HG03571 (cell line): ENCODE measurements around the gene DENND1A.

ENCODE experiments used
- ATAC-seq: cut with Tn5 transposase; IDR thresholded peaks from one replicate; pipeline ENCODE4 v1.9.1; 2021; ENCODE audit not compliant: unreplicated experiment

The DENND1A gene

DNA sequence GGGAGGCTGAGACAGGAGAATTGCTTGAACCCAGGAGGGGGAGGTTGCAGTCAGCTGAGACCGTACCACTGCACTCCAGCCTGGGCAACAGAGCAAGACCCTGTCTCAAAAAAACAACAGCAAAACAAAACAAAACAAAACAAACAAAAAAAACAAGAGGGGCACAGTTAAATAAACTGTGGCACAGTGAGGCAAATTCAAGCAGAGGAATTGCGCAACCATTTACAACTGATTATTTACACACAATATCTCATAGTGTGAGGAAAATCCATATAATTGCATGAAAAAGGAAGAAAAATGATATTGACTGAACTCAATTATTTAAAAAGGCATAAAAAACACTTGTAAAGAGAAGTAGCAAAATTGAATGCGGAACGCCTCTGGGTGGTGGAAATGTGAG, 412.4 kb downstream of the DENND1A start:
- ATAC-seq: no peak

DNA sequence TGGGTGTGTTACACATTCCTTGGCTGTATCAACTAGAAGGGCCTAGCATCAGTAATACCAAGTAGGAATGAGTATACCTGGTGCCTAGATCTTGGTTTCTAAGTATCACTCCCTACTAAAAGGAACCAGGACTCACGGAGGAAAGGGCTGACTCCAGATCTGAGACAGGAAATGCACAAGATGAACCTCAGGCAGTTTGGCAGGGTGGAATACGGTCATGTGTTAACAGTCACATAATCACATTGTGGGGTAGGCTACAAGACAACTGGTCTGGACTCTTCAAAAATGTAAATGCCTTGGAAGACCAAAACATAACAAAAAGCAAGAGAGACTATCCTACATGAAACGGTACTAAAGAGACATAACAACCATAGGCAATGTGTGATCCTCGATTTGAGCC, 415.2 kb downstream of the DENND1A start:
- ATAC-seq: no peak

DNA sequence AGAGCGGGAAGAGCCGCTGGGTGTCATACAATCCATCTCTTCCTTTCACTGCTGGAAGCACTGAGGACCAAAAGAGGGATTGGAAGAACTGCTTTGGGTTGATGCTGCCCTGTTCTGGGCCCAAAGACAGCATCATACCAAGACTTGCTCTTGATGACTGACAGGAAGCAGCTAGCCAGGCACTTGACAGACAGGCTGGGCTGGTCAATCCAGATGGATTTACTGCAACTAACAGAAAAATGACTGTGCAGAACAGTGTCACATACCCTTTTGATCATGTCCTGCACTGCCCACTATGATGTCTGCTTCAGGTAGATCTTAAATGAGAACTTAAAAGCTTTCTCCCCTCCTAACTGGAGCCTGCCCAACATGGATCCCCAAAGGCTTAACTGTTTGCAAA, 416.4 kb downstream of the DENND1A start:
- no peak for ATAC-seq

DNA sequence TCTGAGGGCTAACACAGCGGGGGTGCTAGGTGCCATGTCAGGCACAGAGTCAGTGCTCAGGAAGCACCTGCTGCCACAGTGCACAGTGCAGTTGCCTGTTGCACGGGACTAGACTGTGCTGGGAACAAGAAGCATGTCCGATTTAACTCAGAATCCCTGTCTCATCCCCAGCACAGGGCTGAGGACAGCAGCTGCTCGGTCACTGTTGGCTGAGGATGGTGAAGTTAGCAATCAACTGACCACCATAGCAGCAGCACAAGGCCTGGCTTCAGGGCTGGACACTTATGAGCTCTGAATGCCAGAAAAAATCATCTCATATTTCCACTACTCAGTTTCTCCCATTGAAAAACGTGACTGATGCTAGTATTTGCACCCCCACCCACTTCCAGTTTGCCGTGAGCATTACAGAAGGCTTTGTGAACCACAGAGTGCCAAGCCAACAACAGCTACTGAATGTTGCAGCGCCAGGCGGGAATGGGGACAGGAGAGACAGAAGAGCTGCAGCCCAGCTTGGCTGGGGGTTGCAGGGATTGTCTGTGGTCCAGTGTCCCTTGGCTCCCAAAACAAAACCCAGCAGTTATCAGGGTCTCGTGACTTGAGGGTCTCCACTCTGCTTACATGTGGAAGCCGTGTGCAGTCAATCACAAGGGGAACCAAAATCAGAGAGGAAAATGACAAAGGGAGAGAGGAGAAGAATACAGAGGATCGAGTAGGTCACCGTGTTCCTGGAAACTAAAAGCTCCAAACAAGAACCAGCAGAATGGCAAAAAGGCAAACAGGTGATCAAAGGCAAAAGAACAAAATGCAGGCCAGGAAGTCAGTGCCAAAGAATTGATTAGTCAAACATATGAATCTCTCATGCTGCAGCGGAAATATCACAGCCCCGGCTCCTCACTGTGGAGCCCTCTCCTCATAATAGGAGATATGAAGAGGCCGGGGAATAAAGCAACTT, 418.3 kb downstream of the DENND1A start:
- no peak for ATAC-seq

DNA sequence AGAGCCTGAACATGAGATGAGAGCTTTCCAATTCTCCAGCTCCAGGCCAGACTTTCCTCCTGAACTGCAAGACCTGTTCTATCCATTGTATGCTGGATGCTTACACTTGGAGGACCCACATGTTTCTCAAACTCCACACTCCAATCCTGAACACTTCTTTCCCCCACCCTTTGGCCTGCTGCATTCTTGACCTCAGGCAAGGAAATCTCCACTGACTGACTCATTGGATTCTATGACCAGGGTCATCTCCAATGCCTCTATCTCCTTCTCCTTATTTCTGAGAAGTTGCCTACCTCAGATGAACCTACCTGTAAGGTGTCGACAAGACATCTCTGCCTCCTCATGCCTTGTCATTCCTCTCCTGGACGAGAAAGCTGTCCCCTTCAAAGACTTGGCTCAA, 420.3 kb downstream of the DENND1A start:
- no peak for ATAC-seq

DNA sequence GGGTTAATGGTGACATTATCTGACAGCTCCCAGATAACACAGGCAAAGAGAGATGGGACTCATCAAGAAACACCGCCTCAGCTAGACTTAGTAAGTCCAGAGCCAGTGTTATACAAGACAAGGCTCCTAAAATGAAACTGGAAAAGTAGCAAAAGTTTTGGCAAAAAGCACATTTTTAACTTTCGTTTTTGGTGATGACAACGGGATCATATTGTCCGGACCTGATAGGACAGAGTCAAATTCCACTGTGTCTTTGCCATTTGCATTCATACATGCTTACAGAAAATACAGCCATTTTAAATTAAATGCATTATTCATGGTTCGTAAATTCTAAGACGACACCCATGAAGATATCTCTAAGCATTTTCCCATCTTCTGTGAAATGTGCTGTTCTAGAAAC, 421.9 kb downstream of the DENND1A start:
- ATAC-seq: no peak

DNA sequence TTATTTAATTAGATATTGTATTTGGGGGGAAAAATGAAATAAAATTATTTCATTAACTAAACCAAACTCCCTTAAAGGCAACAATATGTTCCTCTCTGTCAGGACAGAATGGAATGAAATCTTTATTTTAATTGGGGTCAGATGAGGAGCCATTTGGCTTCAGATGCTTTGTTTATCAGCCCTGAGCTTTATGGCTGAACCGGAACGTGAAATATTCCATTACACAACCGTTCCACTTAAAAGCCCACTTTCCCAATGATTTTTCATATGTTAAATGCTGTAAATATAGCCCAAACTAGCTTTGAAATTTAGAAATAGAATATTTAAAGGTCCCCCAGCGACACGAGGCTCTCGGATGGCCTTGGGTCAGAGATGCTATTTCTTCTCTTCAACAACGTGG, 424.4 kb downstream of the DENND1A start:
- ATAC-seq: no peak

DNA sequence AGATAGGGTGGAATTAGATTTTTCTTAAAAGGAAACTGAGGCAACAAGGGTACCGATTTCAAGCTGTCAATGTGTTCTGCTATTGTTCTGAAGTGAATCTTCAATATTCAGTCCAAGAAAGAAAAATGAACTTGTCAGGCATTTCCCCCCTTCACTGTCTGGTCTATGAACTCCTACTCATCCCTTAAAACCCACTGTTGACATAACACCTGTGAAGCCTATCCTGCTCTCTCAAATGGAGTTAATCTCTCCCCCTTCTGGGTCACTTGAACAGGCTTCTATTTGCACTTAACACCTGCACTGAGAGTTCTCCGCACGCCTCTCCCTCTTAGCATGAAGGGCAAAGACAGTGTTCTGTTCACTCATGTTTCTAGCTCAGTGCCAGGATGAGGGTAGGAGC, 429.6 kb downstream of the DENND1A start:
- no peak for ATAC-seq

DNA sequence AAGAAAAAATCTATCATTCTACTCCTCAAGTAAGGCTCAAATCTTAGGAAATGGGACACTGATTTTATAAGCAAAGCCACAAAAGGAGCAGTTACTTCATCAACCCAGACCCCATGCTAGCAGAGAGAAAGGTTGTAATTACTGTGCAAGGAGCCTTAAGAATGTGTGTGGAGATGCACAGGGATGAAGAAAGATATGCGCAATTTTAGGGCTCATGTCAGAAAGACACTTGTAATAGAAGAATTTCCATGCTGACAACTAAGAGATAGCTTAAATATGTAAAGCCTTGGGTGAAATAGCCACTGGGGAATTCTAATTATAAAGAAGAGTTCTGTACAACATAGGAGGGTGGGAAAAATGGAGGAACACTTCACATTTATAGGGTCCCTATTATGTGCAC, 432.1 kb downstream of the DENND1A start:
- no peak for ATAC-seq

DNA sequence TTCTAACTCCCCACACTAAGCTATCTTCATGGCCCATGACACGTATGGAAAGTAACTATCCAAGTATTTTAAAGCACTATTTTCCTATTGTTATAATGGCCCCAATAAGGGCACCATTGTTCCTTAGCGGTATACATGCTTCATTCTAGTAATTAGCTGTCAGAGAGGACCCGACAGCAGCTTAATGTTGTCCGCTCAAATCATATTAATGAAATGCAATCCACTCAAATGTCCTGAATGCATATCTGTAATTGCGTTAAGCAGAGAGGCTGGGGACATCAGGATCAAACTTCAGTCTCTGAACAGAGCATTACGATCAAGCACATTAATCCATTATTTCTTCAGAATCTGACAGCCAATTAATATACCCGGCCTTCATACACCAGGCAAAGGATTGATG, 434.2 kb downstream of the DENND1A start:
- no peak for ATAC-seq

DNA sequence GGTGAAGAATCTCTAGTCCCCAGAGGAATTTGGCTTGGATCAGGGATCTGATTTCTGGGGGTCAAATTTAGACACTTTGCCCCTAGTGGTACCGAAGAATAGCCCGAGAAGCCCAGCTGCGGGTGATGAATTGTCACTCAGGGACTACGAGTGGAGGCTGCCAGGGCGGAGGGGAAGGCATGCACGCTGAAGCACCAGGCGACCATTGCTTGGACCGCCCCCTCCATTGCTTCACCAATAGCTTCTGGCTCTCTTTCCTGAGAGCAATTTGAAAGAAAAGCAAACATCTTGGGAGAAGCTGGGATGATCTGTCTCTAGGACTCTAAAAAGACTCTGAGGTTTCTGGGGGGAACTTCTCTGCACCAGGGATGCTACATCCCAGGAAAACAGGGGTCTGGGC, 436.3 kb downstream of the DENND1A start:
- ATAC-seq: no peak

DNA sequence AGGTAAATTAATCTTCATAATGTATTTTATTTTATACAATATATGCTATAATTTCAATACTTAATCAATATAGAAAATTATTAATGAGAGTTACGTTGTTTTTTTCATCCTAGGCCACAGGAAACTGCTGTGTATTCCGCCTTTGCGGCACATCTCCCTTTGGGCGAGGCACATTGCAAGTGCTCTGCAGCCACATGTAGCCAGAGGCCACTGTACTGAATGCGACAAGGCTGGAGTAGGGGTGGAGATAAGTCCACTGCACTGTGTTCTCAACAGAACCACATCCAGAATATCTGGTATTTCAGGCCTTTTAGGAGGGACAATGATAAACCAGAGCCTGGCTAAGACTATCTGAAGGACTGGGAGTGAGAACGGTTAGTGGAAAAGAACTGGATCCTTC, 439.2 kb downstream of the DENND1A start:
- no peak for ATAC-seq

DNA sequence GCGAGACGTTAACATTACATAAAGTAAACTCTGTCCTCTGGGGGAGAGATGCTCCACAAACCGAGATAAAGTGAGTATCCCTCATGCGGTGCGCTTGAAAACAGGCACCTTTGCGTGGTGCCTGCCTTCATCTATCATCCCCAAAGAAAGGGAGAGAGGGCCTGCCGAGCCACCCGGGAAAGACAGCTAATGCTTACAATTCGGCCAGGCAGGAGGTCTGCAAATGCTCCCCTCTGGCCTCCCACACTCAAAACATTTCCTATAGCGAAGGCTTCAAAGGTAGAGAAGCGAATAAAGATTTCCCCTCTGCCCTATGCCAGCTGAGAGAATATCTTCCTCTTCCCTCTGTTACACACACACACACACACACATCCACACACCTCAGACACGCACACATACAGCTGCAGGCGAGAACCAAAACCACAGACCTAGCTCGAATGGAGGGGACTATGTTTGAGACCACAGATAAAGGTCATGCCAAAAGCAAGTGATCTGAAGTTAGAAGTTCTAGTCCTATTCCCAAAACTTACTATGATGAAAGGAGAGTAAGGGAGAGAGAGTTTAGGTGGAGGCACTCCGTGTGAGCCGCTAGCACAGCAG, 441.1 kb downstream of the DENND1A start:
- no peak for ATAC-seq

DNA sequence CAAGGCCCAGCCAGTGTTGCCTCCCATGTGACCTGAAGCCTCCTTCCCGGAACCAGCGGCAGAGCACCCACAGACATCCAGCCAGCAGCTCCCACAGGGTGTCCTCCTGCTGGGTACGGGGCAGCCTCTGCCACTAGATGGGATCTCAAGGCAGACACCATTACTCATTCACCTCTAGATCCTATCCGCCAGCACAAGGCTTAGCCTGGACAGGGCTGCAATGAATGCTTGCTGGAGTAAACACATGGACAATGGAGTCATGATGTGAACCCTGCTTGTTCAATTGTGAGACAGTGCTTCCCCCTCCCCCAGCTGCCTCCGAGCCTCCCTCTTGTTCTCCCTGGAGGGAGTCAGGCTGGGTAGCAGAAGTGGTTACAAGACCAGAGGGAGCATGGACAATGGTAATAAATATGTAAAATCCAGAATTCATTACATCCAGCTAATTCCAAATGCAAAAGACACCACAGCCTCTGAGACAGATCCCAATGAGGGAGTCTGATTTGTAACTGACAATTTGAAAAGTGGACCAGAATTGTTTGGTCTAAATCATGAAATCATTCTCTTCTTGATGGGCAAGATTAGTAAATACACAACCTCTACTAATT, 441.9 kb downstream of the DENND1A start:
- ATAC-seq: no peak

DNA sequence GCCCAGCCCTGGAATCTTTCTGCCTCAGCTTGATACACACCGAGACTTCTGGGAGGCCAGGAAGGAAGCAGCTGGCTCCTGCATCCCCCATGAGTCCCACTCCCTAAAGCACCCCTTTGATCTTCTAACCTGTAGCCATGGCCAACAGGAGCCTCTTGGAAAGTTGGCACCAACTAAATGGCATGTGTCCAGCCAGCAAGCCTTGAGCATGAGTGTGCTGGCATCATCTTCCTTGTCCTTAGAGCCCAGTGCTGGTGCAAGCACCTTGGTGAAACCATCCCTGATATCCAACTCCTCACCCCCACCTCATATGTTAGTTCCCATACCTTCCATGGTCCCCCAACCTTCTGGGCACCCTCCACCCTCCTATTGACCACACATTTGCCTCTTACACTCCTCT, 443.5 kb downstream of the DENND1A start:
- no peak for ATAC-seq

DNA sequence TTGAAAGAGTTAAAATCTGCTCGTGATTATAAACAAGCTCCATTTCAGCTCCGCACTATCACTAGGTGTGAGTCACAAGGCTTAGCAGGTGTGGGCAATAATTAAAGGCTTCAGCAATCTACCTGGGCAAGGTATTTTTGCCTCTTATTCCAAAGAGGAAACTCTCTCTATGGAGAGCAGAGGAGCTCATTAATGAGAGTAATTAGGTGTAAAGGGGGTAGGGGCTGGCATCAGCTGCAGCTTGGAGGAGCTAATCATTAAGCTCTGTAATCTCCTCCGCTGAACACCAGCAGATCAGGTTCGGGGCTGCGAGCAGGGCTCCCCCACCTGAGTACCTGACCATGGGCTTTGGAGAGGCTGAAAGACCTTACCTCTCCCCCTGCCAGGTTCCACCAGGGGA, 444.7 kb downstream of the DENND1A start:
- ATAC-seq: no peak

DNA sequence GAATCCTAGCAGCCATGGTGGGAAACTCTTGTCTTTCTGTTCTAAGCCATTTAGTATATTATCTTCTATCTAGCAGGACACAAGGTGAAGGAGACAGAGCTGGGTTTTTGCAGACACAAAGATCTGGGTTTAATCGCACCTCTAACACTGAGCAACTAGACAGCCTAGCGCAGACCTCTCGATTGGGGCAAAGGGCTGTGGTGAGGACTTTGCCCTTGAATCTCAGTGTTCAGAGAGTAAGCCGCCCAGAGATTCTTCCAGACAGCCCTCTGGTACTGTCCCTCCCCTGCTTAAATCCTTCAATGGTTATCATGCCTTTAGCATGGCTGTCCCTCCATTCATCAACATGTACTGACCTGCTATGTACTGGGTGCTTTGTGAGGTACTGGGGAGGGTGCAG, 445.8 kb downstream of the DENND1A start:
- no peak for ATAC-seq

DNA sequence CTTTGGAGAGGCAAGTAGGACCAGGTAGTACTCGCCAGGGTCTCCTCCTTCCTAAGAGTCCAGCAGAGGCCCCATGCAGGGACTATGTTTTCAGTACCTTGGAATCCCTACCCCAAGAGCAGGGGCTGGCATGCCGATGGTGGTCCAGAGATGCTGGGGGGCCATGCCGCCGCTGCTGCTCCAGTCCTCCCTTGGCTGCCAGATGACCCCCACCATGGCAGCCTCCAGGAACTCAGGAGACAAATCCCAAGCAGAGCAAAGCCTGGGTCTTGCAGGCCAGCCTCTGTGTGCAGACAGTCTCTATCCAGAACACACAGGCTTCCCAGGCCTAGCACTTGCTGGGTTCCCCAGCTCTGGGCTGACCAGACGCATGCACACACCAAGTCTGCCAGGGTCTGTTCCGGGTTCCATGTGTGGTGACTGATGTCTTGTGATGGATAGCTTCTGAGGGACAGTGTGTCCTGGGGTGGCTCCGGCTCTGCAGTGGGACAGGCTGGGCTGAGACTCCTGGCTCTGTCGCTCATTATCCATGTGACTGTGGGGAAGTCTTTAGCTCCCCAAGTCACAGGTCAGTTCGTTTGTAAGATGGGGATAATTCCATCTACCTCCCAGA, 446.6 kb downstream of the DENND1A start:
- no peak for ATAC-seq

DNA sequence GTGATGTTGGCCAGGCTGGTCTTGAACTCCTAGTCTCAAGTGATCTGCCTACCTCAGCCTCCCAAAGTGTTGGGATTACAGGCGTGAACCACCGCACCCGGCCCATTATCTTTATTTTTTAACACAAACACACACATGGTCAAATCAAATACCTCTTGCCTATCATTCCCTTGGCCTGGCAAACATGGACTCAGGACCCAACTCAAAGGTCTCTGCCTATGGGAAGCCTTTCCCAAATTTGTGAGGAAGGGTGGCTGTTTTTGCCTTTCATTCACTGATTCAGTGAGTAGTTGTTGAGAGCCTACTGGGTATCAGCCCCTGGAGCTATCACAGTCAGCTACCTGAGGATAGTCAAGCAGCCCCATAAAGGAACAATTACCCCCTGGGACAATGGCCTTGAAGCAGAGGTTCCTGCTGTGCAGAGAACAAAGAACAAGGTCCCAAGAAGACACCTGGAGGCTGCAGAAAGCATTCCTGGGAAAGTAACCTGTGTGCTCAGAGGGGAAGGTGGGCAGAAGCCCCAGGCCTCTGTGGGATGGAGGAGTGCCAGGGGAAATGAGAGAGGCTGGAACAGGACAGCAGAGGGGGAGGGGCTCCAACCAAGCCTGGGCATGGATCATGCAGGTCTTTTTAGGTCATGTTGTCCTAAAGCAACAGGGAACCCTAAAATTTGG, 447.5 kb downstream of the DENND1A start:
- ATAC-seq: no peak

DNA sequence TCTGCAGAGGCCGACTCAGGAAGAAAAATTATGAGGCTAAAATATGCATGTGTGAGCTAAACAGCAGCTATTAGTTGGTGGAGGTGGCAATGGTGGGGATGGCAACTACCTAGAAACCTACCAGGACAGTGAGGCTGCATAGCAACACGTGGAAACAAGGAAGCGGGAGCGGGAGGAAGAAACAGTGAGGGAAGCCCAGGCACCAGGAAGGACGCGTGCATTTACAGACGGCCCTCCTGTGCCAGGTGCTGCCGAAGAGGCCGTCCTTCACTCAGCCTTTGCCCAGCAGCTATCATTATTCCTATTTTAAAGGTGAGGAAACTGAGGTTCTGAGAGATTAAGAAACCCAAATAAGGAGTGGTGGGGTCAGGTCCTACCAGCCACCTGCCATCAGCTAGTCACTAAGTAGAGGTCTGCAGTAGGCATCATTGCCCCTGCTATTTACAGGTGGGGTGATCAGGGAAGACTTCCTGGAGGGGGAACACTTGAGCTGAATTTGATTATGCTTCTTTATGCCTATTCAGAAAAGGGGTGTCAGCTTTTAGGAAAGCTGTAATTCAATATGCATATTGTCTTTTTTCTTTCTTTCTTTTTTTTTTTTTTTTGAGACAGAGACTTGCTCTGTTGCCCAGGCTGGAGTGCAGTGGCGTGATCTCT, 448.6 kb downstream of the DENND1A start:
- no peak for ATAC-seq

DNA sequence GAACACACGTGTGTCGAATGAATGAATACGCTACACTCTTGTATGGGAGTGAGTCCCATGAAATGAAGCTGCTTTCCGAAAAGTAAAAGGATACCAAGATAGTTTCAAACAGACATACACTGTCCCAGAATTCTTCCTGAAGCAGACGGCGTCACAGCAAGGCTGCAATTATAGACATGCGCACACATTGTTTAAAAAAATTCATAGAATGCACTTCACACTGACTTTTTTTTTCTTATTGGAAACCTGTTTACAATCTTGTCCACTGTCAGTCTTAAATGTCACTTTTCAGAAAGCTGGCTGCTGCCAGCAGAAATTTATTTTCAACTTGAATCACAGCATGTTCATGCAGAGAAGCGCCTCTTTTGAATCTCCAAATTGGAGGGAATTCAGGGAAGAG, 449.1 kb downstream of the DENND1A start:
- ATAC-seq: no peak
